Duodenal mucosa (tissue), 2 donors: ENCODE measurements around the gene DDX11.
"Not testable (repeated sequence)": the region's sequence is repeated elsewhere in the genome, so short reads cannot be mapped to it uniquely, and the experiment has no call there.

Experiments used
- H3K27ac ChIP-seq: one replicate; pipeline ENCODE4 v1.7.0; 2013; ENCODE audit warnings: low read depth, low read length
- H3K27me3 ChIP-seq, 2 donors: one replicate each; pipeline ENCODE4 v1.7.0; 2013; ENCODE audit warnings: low read length in 2 of 2, control low read depth in 1 of 2; ENCODE audit not compliant: insufficient read depth in 2 of 2, control insufficient read depth in 1 of 2
- H3K36me3 ChIP-seq, 2 donors: one replicate each; pipeline ENCODE4 v1.7.0; 2013; ENCODE audit warnings: low read length in 2 of 2, control low read depth in 1 of 2; ENCODE audit not compliant: insufficient read depth in 2 of 2, control insufficient read depth in 1 of 2
- H3K4me1 ChIP-seq, 2 donors: one replicate each; pipeline ENCODE4 v1.7.0; 2013; ENCODE audit warnings: low read length in 2 of 2, control low read depth in 1 of 2; ENCODE audit not compliant: insufficient read depth in 2 of 2, control insufficient read depth in 1 of 2
- H3K4me3 ChIP-seq, 2 donors: one replicate each; pipeline ENCODE4 v1.7.0; 2013; ENCODE audit warnings: low read length in 2 of 2, low read depth in 1 of 2
- H3K9ac ChIP-seq, 2 donors: one replicate each; pipeline ENCODE4 v1.7.0; 2013; ENCODE audit warnings: low read length in 2 of 2, low read depth in 1 of 2
- H3K9me3 ChIP-seq, 2 donors: one replicate each; pipeline ENCODE4 v1.7.0; 2013; ENCODE audit warnings: low read length in 2 of 2, control low read depth in 1 of 2; ENCODE audit not compliant: control insufficient read depth in 1 of 2

DDX11 gene

DNA sequence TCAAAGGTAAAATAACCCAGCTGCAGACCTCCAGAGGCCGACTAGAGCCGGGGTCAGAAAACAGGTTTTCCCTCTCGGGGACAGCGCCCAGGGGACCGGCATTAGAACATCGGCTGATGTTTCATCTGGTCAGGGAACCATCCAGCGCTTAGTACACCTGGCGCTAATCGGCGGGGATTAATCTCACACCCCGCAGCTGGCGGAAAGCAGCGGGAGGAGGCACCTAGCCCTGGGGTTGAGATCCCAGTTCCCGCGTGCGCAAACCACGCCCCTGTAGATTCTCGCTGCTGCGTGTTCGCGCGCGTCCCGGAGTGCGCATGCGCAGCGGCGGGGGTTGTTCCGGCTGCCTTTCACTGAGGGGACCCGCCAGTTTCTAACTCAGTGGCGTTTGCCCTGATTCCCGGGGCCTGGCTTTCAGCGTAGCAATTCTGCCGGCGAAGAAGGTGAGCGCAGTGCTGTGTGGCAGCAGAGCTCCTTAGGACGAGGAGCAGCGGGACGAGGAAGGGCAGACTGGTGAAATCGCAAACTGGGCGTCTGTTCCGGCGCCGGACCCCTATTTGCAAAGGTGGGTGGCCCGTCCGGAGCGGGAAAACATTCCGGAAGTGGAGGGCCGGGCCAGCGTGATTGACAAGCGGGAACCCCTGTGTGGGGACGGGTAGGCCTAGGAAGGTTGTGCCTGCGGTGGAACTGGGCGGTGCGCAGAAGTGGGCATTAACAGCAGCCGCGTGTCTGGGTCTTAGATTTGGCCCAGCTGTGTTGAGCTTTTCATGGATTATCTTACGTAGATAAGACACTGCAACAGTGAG lies at the start of gene DDX11:
Gene DDX11, plus strand, starts transcription at position 334 of the 806 bp plus-strand sequence. CDS start 4,534 bp downstream, outside the sequence.
- H3K9ac ChIP-seq = peak within 1 kb of the TSS; percentile 54 to 76
- H3K36me3 ChIP-seq, H3K9me3 ChIP-seq, H3K4me1 ChIP-seq, H3K27me3 ChIP-seq: not testable (repeated sequence)
- peak within 1 kb of the TSS; percentile 68 to 94 for H3K4me3 ChIP-seq
- peak within 1 kb of the TSS; percentile 65 for H3K27ac ChIP-seq

DNA sequence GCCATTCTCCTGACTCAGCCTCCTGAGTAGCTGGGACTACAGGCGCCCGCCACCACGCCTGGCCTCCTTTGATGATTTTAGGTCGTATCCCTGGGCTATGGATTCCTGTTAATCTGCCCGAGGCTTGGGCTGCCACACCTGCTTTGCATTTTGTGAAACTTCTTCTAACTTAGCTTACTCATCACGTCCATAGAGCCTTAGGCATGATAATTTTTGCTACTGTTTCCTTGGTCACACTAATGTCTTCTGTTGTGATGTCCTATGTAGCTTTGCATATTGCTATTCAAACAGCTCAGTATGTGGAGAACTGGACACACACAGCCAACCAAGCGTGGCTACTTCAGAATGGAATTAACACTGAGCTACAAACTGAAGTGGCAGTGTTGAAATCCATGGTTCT lies 47.5 kb upstream of the DDX11 start:
- no peak overlapping the region for H3K9ac ChIP-seq
- H3K27ac ChIP-seq = no peak overlapping the region
- no peaks in the 10 kb centered on the region for H3K36me3 ChIP-seq
- no peaks in the 10 kb centered on the region for H3K9me3 ChIP-seq
- H3K27me3 ChIP-seq = no peaks in the 10 kb centered on the region
- H3K4me1 ChIP-seq = no peaks in the 10 kb centered on the region
- H3K4me3 ChIP-seq = no peak overlapping the region

GRCh38 chr12:31027006-31027405 lies 46.7 kb upstream of the DDX11 start:
- not testable (repeated sequence) for H3K27me3 ChIP-seq, H3K4me3 ChIP-seq

DNA sequence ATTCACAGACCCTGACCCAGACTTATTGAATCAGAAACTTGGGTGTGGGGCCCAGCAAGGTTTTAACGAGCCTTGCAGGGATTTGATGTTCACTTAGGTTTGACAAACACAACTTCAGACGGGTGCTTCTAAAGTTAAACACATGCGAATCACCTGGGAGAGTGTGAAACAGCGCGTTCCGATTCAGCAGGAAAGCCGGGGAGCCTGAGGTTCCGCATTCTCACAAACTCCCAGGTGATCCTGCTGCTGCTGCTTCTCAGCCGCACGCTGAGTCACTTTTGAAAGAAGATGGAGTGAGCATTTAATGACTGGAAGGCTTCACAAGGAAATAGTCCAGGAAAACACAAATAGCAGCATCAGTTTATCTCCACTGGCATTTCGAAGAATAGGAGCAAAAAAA lies 44.2 kb upstream of the DDX11 start:
- Histone ChIP-seq H3K9ac (no peak overlapping the region), H3K4me3 (no peak overlapping the region), H3K4me1 (no peaks in the 10 kb centered on the region)

More at GRCh38 chr12:31027006-31027405, 46.7 kb upstream of the DDX11 start:
- H3K9ac ChIP-seq, H3K27ac ChIP-seq, H3K9me3 ChIP-seq, H3K36me3 ChIP-seq, H3K4me1 ChIP-seq: not testable (repeated sequence)

GRCh38 chr12:31029916-31030562 lies 43.6 kb upstream of the DDX11 start:
- no peaks in the 10 kb centered on the region for H3K9me3 ChIP-seq
- H3K27me3 ChIP-seq = no peaks in the 10 kb centered on the region
- no peaks in the 10 kb centered on the region for H3K36me3 ChIP-seq
- no peak overlapping the region for H3K27ac ChIP-seq
- H3K4me1 ChIP-seq = no peaks in the 10 kb centered on the region
- no peak overlapping the region for H3K9ac ChIP-seq
- no peak overlapping the region for H3K4me3 ChIP-seq

More for the DNA sequence above, 44.2 kb upstream of the DDX11 start:
- no peak overlapping the region for H3K27ac ChIP-seq
- H3K36me3 ChIP-seq = no peaks in the 10 kb centered on the region
- H3K9me3 ChIP-seq = no peaks in the 10 kb centered on the region
- no peaks in the 10 kb centered on the region for H3K27me3 ChIP-seq

GRCh38 chr12:31031951-31032335 lies 41.7 kb upstream of the DDX11 start:
- Histone ChIP-seq H3K27ac (no peak overlapping the region), H3K9me3 (no peaks in the 10 kb centered on the region), H3K36me3 (no peaks in the 10 kb centered on the region), H3K4me1 (no peaks in the 10 kb centered on the region), H3K27me3 (no peaks in the 10 kb centered on the region), H3K9ac (no peak overlapping the region), H3K4me3 (no peak overlapping the region)

DNA sequence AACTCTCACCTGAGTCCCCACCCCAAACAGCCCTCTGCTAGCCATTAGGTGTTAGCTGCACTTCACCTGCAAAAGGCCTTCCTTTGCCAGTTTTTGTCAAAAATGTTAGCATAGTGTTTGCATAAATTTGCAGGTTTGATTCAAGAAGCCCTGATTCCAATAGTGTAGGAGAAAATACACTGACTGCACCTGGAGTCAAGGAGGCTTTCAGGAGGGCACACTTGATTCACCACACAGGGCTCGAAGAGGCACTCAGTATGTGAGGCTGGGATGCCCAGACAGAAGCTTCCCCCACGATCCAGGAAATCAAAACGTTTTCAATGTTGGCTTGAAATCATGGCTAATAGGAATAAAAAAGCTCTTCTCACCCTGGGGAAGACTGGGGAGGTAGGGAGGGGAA lies 40.5 kb upstream of the DDX11 start:
- Histone ChIP-seq H3K9me3 (no peaks in the 10 kb centered on the region), H3K9ac (no peak overlapping the region), H3K27ac (no peak overlapping the region), H3K36me3 (no peaks in the 10 kb centered on the region), H3K27me3 (no peaks in the 10 kb centered on the region), H3K4me1 (no peaks in the 10 kb centered on the region), H3K4me3 (no peak overlapping the region)

DNA sequence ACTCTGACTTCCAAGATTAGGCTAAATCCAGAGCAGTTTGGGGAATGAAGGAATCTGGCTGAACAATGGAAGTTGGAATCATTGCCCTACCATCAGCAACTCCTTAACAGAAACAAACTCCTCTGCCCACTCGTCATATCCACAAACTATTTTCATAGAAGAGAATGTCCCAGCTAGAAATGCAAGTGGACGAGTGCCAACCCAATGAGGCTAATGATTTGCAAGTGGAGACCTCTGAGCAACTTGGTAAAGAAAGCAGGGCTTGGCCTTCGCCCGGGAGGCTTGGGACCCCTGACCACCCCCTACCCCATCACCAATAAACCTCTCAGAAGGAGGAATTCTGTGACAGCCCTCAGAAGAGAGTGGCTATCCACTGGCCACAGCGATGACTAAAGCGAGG lies 40.0 kb upstream of the DDX11 start:
- no peak overlapping the region for H3K9ac ChIP-seq
- no peak overlapping the region for H3K4me3 ChIP-seq
- H3K27me3 ChIP-seq = no peaks in the 10 kb centered on the region
- H3K27ac ChIP-seq = no peak overlapping the region
- H3K9me3 ChIP-seq = no peaks in the 10 kb centered on the region
- no peaks in the 10 kb centered on the region for H3K4me1 ChIP-seq
- no peaks in the 10 kb centered on the region for H3K36me3 ChIP-seq

- H3K9ac ChIP-seq = no peak overlapping the region
- no peak overlapping the region for H3K4me3 ChIP-seq
- no peaks in the 10 kb centered on the region for H3K9me3 ChIP-seq
- no peaks in the 10 kb centered on the region for H3K4me1 ChIP-seq
- no peaks in the 10 kb centered on the region for H3K27me3 ChIP-seq
- no peaks in the 10 kb centered on the region for H3K36me3 ChIP-seq
- no peak overlapping the region for H3K27ac ChIP-seq
Observed at GRCh38 chr12:31034372-31034771, 39.3 kb upstream of the DDX11 start.

DNA sequence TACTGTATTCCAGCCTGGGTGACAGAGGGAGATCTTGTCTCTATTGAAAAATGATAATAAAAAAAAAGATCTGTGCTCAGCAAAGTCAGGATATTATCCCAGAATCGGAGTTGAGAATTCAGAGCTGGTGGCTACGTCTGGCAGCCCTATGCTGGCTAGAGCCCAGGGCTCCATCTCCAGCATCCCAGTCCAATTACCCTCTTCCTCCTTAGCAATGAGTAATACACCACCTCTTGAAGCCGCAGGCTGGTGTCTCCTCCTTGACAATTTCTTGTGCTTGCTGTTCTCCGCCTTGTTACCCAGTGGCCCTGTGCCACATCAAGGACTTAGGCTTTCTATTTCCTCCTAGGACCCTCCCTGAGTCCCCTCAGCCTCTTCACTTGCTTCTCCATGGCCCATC lies 38.4 kb upstream of the DDX11 start:
- no peak overlapping the region for H3K9ac ChIP-seq
- no peak overlapping the region for H3K4me3 ChIP-seq

More for the DNA sequence above, 38.4 kb upstream of the DDX11 start:
- no peaks in the 10 kb centered on the region for H3K9me3 ChIP-seq
- no peaks in the 10 kb centered on the region for H3K36me3 ChIP-seq
- no peaks in the 10 kb centered on the region for H3K4me1 ChIP-seq
- H3K27ac ChIP-seq = no peak overlapping the region
- H3K27me3 ChIP-seq = no peaks in the 10 kb centered on the region
